ENCODE results near the gene CYP11A1. TPM values are rescaled to one million over a fixed set of nuclear protein-coding genes. Genes with fewer than 3 reads are reported as not detected.

CYP11A1 gene
- total and polyA plus RNA-seq, 8 donors: 2.5 to 10.2 (median 4.2) TPM; not detected in 4

GRCh38 chr15:74315626-74316025 lies 51.8 kb downstream of the CYP11A1 start:
- DNase-seq: peak in 1 of 2 donors; percentile 53
- WGBS, 5 donors: 38 to 58% (median 43%) methylated on average over 5 of the region's 5 CpGs
- intact Hi-C loops (cut with DNase I; ENCODE audit: low total_unique reads): no loop called here

GRCh38 chr15:74314795-74315438 lies 52.5 kb downstream of the CYP11A1 start:
- no peaks in the 10 kb centered on the region for H3K9me3 ChIP-seq
- TF ChIP-seq POLR2A (IDR thresholded peaks at IDR 0.05) (no peak), CTCF (IDR thresholded peaks at IDR 0.05) (no peak), EP300 (IDR thresholded peaks at IDR 0.05) (no peak), POLR2AphosphoS5 (IDR thresholded peaks at IDR 0.05) (no peak)
- peak in 1 of 2 donors; percentile 37 for DNase-seq
- WGBS, 5 donors: 66 to 78% (median 73%) methylated on average over 8 to 13 of the region's 13 CpGs
- H3K36me3 ChIP-seq: no peaks in the 10 kb centered on the region
- H3K27ac ChIP-seq: no peak overlapping the region
- H3K4me3 ChIP-seq: no peak overlapping the region
- intact Hi-C loops (cut with DNase I; ENCODE audit: low total_unique reads): no loop called here
- peaks cover 0 to 33% (median 10%) of the 10 kb centered on the region in 4 donors for H3K4me1 ChIP-seq
- peaks cover 0 to 24% (median 0%) of the 10 kb centered on the region in 3 donors for H3K27me3 ChIP-seq

More at GRCh38 chr15:74315626-74316025, 51.8 kb downstream of the CYP11A1 start:
- H3K27me3 ChIP-seq: peaks cover 0 to 20% (median 0%) of the 10 kb centered on the region in 3 donors
- H3K4me1 ChIP-seq: peaks cover 0 to 40% (median 13%) of the 10 kb centered on the region in 4 donors
- no peak overlapping the region for H3K4me3 ChIP-seq
- no peaks in the 10 kb centered on the region for H3K9me3 ChIP-seq
- H3K36me3 ChIP-seq: no peaks in the 10 kb centered on the region
- no peak overlapping the region for H3K27ac ChIP-seq
- TF ChIP-seq POLR2A (IDR thresholded peaks at IDR 0.05) (no peak), CTCF (IDR thresholded peaks at IDR 0.05) (no peak), EP300 (IDR thresholded peaks at IDR 0.05) (no peak), POLR2AphosphoS5 (IDR thresholded peaks at IDR 0.05) (no peak)

GRCh38 chr15:74313889-74314288 lies 53.6 kb downstream of the CYP11A1 start:
- no peak overlapping the region for H3K4me3 ChIP-seq
- no peaks in the 10 kb centered on the region for H3K9me3 ChIP-seq
- TF ChIP-seq CTCF (IDR thresholded peaks at IDR 0.05): no peak
- TF ChIP-seq POLR2AphosphoS5 (IDR thresholded peaks at IDR 0.05): no peak
- no peak for TF ChIP-seq POLR2A (IDR thresholded peaks at IDR 0.05)
- TF ChIP-seq EP300 (IDR thresholded peaks at IDR 0.05): no peak
- peaks cover 0 to 34% (median 4%) of the 10 kb centered on the region in 3 donors for H3K27me3 ChIP-seq
- peaks cover 0 to 24% (median 5%) of the 10 kb centered on the region in 4 donors for H3K4me1 ChIP-seq
- H3K27ac ChIP-seq: no peak overlapping the region
- WGBS, 5 donors: 85 to 93% (median 90%) methylated on average over 6 to 7 of the region's 7 CpGs
- DNase-seq: no peak
- intact Hi-C loops (cut with DNase I; ENCODE audit: low total_unique reads): no loop called here
- no peaks in the 10 kb centered on the region for H3K36me3 ChIP-seq

GRCh38 chr15:74312445-74313007 lies 54.9 kb downstream of the CYP11A1 start:
- peak in 1 of 2 donors; percentile 74 for DNase-seq
- 32 to 54% (median 46%) methylated on average over 9 of the region's 9 CpGs for WGBS, 5 donors

More at GRCh38 chr15:74312445-74313007, 54.9 kb downstream of the CYP11A1 start:
- no peaks in the 10 kb centered on the region for H3K9me3 ChIP-seq
- peaks cover 0 to 48% (median 11%) of the 10 kb centered on the region in 3 donors for H3K27me3 ChIP-seq
- intact Hi-C loops (cut with DNase I; ENCODE audit: low total_unique reads): no loop called here
- H3K36me3 ChIP-seq: no peaks in the 10 kb centered on the region
- H3K27ac ChIP-seq: no peak overlapping the region
- no peak overlapping the region for H3K4me3 ChIP-seq
- peaks cover 0 to 14% (median 0%) of the 10 kb centered on the region in 4 donors for H3K4me1 ChIP-seq
- TF ChIP-seq CTCF (IDR thresholded peaks at IDR 0.05) (no peak), EP300 (IDR thresholded peaks at IDR 0.05) (no peak), POLR2A (IDR thresholded peaks at IDR 0.05) (no peak), POLR2AphosphoS5 (IDR thresholded peaks at IDR 0.05) (no peak)

Data from stomach (tissue), 9 donors.